Ovary (tissue), 3 donors: ENCODE measurements around the gene TNFRSF1B.

Source experiments
- CTCF ChIP-seq, 3 donors: fragments of 450-650 bp in 2 of 3; fragments of 200-600 bp in 1 of 3; IDR thresholded peaks; one replicate each; pipeline versions ENCODE4 v1.5.1 to v1.8.0; 2016 to 2022; ENCODE audit warnings: antibody characterized with exemption in 3 of 3, mild to moderate bottlenecking in 1 of 3
- POLR2A ChIP-seq: fragments of 450-650 bp; IDR thresholded peaks from one replicate; pipeline ENCODE4 v1.6.1; 2017; ENCODE audit warnings: antibody characterized with exemption, mild to moderate bottlenecking, moderate library complexity
- donor health status: DM: no; HTN: no; CAD: no.

GRCh38 chr1:12183095-12183794, 16.5 kb downstream of the TNFRSF1B start:
- TF ChIP-seq CTCF (IDR thresholded peaks at IDR 0.05) (no peak), POLR2A (no peak)
